Embryonic facial prominence (tissue), 1 donor: ENCODE results near the gene STK32A.
"Not testable (repeated sequence)": the region's sequence is repeated elsewhere in the genome, so short reads cannot be mapped to it uniquely, and the experiment has no call there.

Source experiments
- DNase-seq: peaks from one replicate; pipeline ENCODE4 v3.0.0-alpha.2; 2016; ENCODE audit errors: extremely low spot score

The STK32A gene

DNA sequence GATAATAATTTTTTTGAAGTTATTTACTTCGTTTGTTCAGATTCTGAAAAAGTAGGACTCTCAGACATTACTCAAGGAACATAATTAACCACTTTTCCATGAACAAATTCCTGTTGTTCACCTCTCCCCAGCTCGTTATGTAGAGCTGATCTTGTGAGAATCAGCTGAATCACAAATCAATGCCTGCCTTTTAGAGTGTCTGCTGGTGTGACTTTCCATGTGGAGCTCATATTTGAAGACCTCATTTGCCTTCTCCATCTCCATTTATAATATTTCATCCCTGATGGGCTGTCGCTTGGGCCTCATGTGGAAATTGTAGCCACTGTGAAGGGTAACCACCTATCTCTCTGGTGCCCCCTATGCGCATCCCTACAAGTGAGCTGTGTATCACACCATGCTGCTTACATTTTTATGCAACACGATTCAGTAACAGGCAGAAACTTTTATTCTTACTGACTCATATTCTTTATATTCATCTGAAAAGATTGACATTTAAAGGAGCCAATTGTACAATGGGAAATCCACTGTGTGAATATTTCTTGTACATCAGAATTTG, 111.3 kb downstream of the STK32A start:
- no peak for DNase-seq

DNA sequence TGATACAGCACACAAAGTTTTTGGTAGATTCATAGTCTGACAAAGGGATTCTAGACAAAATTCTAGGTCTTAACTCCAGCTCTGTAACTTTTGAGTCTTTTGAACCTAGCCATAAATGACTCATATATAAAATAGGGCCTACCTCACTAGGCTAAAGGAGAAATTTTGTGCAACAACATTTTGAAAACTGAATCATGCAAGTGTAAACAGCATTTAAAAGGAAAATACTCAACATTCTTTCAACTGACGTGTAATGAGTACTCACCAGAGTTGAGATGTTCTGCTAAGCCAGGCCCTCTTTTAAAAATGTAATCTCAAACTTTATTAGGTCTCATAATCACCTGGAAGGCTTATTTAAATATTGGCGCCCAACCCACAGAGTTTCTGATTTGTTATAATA, 113.2 kb downstream of the STK32A start:
- no peak for DNase-seq

DNA sequence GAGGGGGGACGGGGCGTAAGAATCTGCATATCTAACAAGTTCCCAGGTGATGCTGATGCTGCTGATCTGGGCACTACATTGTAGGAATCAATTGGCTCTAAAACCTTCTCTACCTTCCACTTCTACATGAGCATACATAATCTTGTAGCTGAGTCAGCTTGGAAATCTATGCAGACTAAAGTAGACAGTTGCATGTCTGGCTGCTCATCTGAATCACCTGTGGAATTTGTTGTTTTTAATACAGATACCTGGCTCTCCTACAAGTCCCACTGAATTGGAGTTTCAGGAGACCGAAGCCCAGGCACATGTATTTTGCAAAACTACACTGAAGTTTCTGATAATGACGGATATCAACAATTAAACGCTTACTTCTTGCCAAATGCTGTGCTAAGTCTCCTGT, 113.6 kb downstream of the STK32A start:
- DNase-seq: no peak

DNA sequence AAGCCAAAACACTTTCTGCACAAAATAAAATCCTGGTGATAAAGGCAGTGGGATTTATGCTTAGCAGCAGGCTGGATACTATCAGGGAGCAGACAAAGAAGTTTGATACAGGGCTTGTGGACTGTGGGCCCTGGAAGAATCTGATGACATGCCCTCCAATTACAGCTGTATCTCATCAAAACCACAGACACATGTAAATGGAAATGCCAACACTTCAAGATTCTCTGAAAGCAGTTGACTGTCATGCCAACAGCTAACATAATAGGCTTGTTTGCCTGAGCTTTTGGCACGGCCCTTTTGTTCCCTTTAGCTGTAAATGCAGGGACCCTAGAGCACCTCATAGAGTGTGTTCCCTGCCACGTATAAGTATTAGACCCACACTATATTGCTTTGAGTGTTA, 114.4 kb downstream of the STK32A start:
- DNase-seq: no peak

DNA sequence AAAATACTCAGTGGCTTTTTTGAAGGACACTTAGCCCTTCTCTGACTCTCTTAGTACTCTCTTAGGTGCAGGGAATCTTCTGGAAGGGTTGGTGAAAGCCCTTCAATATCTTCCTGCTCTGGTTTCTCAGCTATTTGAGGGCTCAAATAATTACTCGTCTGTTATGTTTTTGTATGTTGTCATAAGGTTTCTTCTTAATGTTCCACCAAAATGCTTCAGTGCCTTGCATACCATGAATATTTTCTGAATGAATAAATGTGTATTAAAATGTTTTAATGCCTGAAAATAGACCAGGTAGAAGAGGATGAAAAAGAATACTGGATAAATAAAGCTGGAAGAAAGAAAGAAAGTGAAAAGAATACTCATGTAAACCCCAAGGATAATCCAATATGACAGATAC, 124.3 kb downstream of the STK32A start:
- DNase-seq: no peak

- DNase-seq: no peak
Measured at GRCh38 chr5:147359581-147359980, 124.8 kb downstream of the STK32A start.

DNA sequence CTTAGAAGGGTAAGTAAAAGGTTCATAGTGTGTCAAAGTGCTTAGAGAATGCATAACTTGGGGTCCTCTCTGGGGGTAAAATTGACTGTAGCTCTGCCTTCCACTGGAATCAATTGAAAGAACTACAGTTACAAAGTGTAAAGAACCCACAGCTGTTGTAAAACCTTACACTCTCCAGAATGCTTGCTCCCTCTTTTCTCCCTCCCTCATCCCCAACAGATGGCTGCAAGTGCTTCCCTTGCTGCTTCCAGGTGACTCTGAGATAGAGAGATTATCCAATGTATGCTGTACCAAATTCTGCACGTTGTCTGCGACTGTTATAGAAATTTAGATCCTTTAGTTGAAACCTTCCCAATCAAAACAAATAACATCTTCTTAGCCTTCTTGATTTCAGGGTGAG, 126.0 kb downstream of the STK32A start:
- DNase-seq: no peak

GRCh38 chr5:147361441-147362175, 126.8 kb downstream of the STK32A start:
- no peak for DNase-seq

DNA sequence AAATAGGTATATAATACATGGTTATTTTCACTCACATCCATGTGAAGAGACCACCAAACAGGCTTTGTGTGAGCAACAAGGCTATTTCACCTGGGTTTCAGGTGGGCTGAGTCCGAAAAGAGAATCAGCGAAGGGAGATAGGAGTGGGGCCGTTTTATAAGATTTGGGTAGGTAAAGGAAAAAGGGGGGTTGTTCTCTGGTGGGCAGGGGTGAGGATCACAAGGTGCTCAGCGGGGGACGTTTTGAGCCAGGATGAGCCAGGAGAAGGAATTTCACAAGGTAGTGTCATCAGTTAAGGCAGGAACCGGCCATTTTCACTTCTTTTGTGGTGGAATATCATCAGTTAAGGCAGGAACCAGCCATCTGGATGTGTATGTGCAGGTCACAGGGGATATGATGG, 132.6 kb downstream of the STK32A start:
- not testable (repeated sequence) for DNase-seq

DNA sequence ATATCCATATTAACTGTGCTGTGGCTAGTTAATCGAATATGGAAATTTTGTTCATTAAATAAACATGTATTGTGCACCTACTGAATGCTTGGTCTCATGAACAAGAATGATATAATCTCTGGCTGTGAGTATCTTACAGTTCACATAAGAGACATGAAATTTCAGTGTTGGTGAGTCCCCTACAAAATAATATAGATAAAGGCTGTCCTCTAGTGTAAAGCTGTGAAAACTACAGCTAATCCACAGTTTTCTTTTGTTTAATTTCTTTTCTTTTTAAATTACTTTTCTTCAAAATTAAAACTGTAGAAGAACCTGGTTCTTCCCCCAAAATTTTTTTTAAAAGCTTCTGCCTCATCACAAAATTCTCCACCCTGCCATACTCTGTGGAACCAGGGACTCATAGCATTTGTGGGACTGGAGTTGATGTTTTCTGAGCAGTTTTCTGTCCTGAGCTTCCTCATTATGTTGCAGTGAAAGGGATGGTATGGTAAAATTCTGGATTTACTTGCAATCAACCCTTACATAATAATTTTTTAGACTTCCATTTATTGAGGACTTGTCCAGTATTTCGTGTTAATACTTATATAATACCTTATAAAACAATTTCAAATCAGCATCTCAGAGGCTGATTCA, 135.0 kb downstream of the STK32A start:
- no peak for DNase-seq

DNA sequence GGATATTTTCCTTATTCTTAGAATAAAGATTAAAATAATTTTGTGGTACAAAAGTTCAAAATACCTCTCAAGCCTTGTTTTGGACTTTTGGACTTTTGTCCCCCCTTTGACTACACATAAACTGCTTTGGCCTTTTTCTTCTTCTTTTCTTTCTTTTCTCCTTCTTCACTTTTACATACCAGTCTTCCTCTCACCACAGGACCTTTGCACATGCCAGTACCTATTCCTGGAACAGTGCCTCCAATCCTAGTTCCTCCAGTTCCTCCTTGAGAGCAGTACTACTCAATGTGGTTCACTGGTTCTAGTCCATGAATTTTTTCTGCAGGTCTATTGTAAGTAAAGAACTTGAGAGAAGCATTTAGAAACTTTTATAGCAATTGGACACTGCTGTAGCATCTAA, 136.5 kb downstream of the STK32A start:
- no peak for DNase-seq

- no peak for DNase-seq
Measured at GRCh38 chr5:147372191-147372590, 137.4 kb downstream of the STK32A start.

DNA sequence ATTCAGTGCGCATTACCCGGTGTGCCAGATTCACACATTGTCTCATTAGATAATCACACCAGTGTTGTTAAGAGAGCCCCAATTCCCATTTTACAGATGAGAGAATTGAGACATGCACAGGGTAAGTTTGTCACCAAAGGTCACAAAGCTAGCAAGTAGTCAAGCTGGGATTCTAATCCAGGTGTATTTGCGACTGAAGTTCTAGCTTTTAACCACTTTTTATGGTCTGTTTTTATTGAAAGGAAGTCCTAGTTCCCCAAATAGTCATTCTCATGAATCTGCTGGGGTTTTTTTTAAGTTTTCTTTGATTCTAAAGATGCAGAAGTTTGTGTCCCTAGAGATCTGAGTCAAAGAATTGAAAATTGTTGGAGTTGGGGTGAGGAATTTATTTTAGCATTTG, 138.5 kb downstream of the STK32A start:
- DNase-seq: no peak

DNA sequence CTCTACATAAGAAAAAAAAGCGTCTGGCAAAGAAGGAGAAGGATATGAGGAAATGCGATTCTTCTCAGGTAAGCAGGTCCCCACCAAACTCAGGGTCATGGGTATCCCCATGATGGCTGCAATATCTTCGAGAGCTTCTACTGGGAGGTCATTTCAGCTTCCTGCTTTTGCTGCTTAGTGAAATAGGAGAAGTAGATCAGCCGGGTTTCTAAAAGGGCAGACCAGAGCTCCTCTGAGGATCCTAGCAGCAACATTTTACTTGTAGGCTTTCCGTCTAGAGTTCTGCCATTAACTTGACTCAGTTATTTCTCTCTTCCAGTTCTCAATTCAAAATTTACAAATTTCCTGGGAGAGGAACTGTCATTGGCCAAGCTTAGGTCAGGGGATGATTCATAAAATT, 140.3 kb downstream of the STK32A start:
- no peak for DNase-seq

GRCh38 chr5:147377682-147378081, 142.9 kb downstream of the STK32A start:
- DNase-seq: no peak

GRCh38 chr5:147381555-147381954, 146.7 kb downstream of the STK32A start:
- DNase-seq: no peak

GRCh38 chr5:147382776-147383175, 147.9 kb downstream of the STK32A start:
- DNase-seq: no peak

DNA sequence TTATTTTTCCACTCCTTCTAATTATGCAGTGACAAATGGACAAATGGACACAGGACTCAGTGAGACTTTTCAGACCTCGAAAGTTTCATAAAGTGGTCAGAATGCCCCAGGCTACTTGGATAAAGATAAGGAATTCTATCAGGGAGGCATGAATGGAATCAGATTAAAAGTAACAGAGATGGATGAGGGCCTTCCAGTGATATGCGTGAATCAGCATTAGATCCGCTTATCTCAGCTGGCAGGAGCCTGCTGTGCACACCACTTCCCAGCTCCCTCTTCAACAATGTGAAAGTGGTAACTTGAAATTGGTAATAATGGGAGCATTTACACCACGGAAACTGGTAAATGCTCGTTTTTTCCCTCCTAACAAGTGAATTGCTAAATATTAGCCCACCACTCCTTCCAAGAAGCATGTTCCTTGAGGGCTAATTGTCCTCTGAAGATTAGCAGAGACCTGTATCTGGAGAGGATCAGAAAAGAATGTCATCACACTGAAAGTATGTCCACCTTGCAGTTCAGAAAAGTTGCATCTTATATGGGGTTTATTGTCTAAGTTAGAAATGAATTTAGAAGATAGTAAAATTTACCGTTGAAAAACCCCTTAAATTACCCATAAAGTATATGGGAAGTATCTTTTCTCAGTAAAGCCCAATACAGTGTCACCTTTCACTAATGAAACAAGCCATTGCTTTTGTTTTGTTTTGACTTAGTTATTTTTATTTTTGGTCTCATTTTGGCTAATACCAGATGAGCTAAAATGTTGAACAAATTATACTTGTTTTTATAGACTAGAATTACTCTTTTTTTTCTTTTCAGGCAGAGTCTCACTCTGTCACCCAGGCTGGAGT, 149.7 kb downstream of the STK32A start:
- no peak for DNase-seq

DNA sequence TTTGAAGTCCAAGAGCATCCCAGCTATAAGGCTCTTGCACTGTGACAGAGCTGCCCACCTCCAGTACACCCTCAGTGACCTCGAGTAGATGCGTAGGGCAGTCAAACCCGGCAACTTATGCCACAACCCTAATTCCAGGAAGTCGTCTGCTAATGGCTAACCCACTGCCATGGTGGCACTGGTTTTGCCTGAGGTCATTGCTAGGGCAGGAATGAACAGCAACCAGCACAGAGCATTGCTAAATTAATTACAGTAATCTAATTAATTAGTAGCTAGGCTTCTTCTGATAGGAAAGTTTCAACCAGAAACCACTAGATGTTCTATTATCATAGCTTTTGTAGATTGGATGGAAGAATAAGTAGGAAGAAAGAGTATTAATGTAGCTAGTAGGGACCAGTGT, 152.3 kb downstream of the STK32A start:
- DNase-seq: no peak

DNA sequence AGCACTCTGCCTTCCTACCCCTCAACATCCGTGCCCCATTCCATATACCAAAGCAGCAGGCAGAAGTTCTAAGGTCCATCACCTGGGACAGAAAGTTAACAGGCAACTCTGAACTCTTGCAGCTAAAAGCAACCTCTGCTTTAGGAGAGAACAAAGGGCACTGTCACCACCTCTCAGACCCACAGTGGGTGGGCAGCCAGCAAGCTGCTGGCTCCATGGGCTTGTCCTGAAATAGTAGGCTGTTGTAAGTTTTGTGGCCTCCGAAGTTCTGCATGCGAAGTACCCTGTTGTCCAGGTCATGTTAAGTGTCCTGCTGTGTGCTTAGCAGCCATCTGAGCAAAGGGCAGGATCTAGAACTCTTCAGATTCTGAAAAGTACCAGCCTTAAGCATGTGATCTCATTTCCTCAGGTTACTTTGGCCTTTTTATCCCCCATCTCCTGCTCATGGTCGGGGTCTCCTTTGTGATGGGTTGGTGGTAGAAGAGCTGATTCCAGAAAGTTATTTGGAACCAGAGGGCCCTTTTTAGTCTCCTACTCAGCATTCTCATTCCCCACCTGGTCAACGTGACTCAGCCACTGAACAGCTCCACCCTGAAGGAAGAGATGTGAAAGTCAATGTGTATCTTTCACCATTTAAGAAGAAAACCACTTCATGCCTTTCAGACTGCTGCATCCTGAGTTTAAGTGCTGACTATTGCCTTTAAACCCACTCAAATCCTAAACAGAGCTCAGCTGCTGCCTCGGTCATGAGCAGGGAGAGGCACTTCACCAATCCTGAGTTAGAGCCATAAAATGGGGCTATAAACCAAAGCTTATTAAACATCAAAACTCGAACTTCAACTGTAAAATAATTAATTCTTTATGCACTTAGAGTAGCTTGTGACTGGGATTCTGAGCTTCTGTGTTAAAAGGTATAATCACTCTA, 153.6 kb downstream of the STK32A start:
- no peak for DNase-seq

- no peak for DNase-seq
Measured at GRCh38 chr5:147390654-147391225, 155.9 kb downstream of the STK32A start.
